TTC549 (cell line): ENCODE results near the gene CALY.
"Not testable (repeated sequence)": the region's sequence is repeated elsewhere in the genome, so short reads cannot be mapped to it uniquely, and the experiment has no call there.

Source experiments
- FAIRE-seq: peaks from 2 replicates; lab custom pipeline; 2012; peaks lifted over from hg19 to GRCh38; lab: Jason Lieb, UNC

Gene CALY

DNA sequence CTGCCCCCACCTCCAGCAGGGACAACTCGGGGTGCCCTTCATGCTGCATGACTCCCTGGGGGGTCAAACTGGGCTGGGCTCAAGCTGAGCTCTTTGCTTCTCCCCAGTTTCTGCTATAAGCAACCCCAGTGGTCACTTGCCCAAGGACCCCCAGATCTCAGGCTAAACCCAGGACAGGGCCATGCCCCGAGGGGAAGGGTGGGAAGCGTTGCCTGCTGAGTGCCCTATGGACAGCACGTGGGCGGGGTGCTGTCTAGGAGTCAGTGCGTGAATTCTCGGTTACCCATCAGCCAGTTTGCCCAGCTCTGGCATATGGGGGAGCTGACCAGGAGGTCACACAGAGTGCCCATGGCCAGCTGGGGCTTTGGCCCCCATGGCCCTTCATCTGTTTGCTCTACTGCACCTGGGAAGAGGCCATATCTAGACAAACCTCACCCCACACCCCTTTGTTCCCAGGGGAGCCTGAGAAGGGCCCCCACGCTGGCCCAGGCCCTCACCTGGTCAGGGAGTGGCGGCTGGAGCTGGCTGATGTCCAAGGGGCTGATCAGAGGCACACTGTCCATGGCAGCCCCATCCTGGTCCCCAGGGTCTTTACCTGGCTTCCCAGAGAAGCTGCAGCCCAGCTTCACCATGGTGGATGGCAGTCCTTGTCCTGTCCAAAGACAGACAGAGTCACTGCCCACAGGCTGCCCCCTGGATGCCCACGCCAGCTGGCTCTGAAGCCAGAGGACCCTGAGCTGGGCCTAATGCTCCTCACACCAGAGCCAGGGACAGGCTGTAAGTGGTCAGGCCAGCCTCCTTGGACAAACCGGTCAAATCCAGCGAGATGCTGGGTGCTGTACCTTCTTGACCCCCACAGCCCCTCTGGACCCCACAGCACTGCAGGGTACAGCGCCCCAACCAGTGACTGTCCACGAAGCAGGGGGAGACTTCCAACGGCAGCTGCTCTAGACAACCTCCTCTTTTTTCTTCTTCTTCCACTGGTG is 8.0 kb downstream of the CALY start:
- FAIRE-seq = no peak

DNA sequence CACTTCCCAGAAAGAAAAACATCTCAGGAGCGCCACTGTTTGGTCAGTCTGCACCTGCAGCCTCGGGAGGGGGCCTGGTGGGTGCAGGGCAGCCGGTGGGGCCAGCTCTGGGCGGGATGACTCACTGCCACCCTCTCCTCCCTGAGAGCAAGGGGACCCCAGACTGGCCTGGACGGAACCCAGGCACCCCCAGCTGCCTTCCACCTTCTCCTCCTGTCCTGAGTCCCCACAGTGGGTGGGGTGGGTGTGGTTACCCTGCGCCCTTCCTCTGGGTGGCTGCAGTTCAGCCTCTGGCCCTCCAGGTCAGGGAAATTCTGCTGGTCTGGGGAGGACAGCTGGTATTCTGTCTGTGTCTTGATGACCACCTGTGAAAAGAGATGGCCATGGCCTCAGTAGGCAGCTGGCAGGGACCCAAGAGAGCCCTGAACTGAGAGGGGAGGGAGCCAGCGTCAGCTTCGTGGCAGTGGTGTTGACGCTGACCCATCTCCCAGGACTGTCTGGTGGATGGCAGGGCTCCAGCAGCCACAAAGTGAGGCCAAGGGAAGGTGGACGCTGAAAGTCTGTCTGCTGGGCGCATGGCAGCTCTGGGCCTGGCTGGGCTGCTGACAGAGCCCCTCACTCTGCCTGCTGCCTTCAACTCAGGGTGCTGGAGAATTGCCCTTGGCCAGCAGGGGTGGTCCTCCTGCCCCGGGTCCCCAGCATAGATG is 8.9 kb downstream of the CALY start:
- FAIRE-seq = no peak

DNA sequence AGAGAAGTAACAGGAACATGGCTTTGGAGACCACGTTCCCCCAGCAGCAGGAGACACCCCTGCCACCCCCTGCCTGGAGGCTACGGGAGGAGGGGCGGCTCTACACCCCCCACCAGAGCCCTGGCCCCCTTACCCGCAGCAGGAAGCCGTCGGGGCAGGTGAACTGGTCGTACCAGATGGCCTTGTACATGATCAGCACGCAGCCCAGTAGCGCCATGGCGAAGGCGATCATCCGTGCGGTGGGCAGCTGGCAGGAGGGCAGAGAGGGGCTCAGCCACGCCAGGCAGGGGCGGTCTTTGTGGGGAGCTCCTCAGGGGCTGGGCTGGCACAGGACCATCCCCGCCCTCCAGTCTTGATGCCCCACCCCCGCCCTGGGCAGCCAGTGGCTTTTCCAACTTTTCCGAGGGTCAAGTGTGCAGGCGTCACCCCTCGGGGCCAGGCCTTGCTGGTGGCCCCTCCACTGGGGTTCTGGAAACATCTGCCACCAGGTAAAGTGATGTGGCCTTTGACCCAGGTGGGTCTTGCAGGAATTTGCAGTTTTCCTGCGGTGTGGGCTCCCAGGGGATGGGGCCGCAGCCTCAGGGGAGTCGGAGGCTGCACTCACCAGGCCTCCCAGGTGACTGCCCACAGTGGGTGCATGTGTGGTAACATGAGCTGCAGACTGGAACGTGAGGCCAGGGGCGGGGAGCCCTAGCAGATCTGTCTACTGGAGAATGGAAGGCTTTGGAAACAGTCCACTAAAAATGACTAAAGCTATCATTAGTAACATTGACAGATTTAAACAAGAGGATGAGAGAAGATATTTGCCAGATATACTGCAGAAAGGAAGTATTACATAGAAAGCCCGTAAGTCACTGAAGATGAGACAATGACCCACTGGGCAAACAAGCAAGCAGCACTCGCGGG is 9.7 kb downstream of the CALY start:
- FAIRE-seq = no peak

DNA sequence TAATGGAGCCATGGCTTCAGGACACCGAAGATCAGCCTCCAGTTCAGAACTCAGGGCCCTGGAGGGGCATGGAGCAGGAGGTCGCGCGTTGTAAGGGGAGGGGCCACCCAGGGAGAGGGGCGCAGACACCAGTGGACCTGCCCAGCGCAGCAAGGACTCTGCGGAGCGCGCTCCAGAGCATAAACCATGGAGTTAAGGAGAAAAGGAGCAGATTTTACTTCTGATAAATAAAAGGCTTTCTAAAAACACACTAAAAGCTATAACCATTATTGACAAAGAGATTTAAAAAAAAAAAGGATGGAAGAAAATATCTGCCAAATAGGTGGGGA is 10.5 kb downstream of the CALY start:
- no peak for FAIRE-seq

DNA sequence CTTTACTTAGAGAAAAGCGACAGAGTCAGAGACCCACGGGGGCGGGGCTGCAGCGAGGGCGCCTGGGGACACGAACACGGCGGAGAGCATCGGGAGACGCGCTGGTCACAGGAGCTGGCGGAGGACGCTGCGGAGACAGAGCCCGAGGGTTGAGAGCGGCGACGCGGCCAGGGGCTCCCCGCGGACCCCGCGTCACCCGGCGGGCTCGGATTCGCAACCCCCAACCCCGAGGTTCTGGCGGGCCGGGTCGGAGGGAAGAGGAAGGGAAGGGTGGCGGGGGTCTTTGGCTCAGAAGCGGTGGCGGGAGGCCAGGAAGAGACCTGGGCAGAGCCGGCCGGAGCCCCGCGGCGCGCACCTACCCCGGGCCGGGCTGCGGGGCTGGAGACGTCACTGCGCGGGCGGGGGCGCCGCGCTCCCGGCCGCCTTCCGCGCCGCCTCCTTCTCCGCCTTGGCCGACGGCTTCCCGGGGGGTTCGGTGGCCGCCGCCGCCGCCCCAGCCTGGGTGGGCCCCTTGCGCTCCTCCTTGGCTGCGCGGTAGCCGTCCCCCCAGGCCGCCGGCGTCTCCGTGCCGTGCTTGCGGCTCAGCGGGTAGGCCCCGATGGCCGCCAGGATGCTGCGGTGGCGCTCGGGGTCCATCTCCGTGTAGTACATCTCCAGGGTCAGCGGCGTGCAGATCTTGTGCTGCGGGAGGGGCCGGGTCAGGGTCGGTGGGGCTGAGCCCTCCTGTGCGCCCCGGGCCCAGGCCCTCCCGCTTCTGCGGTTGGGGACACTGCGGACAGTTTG is 11.1 kb downstream of the CALY start:
- FAIRE-seq = no peak

DNA sequence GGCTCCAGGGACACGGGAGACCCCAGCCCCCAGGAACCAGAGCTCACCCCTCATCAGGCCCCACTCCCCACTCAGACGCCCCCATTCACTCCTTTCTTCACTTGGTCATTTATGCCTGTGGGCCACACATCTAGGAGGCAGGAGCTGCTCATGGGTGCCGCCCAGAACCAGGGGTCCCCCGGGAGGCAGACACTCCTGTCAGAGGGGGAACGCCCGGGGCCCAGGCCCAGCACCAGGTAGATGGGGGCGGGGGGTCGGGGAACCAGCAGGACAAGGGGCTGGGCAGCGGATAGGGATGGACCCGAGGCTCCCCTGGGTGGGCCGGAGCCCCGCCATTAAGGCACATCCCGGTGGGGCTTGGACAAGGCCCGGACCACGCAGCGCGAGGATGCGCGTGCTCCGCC is 11.8 kb downstream of the CALY start:
- no peak for FAIRE-seq

DNA sequence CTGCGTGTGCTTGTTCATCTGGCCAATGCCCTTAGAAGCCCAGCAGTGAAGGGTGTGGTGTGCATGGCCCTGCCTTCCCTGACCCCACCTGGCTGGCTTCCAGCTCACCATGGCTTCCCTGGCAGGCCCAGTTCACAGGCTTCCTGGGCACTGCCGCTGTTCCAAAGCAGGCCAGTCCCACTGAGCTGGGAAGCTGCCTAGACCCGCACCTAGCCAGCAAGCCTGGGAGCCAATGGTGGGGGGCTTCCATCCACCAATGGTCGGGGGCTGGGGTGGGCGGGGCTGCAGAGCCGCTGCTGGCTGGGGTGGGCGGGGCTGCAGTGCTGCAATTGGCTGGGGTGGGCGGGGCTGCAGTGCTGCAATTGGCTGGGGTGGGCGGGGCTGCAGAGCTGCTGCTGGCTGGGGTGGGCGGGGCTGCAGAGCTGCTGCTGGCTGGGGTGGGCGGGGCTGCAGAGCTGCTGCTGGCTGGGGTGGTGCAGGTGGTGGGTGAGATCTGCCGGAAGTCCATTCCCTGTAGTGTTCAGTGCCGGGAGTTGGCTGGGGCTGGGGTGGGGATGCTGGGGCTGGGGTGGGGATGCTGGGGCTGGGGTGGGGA is 12.4 kb downstream of the CALY start:
- FAIRE-seq = no peak

DNA sequence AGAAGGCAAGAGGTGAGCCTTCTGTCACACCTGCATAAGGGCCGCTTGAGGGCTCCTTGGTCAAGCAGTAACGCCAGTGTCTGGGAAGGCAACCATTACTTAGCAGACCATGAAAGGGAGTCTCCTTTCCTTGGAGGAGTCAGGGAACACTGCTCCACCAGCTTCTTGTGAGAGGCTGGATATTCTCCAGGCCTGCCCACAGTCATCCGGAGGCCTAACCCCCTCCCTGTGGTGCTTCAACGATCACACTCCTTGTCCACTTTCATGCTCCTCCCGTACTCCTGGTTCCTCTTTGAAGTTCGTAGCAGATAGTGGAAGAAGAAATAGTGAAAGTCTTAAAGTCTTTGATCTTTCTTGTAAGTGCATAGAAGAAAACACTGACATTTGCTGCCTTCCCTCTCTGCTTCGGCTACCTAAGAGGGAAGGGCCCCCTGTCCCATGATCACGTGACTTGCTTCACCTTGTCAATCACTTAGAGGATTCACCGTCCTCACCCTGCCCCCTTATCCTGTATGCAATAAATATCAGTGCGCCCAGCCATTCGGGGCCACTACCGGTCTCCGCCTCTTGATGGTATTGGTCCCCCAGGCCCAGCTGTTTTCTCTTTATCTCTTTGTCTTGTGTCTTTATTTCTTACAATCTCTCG is 14.5 kb downstream of the CALY start:
- not testable (repeated sequence) for FAIRE-seq

DNA sequence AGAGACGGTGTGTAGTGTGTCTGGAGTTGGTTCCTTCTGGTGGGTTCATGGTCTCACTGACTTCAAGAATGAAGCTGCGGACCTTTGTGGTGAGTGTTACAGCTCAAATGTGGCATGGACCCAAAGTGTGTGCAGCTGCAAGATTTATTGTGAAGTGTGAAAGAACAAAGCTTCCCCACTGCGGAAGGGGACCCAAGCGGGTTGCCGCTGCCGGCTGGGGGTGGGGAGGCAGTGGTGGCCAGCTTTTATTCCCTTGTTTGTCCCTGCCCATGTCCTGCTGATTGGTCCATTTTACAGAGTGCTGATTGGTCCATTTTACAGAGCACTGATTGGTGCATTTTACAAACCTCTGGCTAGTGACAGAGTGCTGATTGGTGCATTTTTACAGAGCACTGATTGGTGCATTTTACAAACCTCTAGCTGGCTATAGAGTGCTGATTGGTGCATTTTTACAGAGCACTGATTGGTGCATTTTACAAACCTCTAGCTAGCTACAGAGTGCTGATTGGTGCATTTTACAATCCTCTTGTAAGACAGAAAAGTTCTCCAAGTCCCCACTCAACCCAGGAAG is 15.8 kb downstream of the CALY start:
- not testable (repeated sequence) for FAIRE-seq

DNA sequence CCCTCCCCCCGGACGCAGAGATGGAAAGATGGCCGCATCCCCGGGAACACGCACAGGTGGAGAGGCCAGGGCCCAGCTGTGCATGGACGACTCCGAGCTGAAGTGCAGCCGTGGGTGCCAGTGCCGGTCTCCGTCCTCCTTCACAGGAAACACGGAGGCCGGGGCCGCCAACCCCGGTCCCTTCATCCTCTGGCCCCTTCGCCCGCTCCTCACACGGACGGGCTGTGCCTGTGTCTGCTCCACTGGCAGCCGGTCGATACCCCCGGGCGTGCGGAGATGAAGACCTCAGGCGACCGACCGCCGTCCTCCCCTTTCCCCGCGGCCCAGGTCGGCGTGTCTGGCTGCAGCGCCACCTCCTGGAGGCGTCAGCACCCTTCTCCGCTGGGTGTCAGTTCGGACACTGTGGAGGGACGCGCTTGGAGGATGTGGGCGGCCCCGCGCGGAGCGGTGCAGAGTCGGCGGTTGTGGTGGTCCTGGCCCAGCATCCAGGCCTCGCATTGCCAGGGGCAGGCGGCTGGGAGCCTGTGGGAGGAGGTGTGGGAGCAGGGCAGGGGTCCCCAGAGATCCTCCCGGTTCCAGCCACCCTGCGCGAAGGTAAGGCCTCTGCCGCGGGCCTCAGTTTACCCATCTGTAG is 18.1 kb downstream of the CALY start:
- no peak for FAIRE-seq

DNA sequence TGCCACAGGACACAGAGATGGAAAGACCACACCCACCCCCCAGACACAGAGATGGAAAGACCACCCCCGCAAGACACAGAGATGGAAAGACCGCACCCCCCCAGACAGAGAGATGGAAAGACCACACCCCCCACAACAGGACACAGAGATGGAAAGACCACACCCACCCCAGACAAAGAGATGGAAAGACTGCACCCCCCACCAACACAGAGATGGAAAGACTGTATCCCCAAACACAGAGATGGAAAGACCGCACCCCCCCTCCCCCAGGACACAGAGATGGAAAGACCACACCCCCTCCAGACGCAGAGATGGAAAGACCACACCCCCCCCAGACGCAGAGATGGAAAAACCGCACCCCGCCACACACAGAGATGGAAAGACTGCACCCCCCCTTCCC is 20.0 kb downstream of the CALY start:
- FAIRE-seq = no peak

DNA sequence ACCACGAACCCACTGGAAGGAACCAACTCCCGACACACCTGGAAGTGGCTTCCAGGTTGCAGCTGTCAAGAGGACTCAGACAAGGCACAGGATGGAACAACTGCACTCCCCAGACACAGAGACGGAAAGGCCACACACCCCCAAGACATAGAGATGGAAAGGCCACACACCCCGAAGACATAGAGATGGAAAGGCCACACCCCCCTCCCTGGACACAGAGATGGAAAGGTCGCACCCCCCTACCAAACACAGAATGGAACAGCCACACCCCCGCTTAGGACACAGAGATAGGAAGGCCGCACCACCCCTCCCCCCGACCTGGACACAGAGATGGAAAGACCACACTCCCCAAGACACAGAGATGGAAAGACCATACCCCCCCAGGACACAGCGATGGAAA is 20.4 kb downstream of the CALY start:
- no peak for FAIRE-seq

DNA sequence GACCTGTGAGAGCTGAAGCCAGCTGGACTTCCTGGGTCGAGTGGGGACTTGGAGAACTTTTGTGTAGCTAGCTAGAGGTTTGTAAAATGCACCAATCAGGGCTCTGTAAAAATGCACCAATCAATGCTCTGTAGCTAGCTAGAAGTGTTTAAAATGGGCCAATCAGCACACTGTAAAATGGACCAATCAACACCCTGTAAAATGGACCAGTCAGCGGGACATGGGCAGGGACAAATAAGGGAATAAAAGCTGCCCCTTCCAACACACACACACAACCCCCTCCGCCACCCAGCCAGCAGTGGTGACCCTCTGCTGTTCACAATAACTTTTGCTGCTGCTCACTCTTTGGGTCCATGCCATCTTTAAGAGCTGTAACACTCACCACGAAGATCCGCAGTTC is 20.8 kb downstream of the CALY start:
- no peak for FAIRE-seq

DNA sequence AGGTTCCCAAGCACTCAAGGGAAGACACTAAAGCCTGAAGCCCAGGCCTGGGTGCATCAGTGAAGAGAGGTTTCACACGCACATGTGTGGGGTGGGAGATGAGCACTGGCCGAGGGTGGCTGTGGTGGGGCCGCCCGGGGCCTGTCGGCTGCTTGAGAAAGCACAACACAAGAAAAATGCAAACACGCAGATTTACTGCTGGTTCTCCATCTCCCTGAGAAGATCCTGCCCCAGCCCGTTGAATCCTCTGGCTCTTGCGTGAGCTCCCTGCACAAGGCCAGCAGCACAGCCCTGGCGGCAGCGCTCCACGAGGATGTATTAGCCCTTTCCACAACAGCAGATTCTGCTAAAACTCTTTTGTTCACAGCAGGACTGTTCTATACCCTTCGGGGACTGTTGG is 21.8 kb downstream of the CALY start:
- FAIRE-seq = no peak

DNA sequence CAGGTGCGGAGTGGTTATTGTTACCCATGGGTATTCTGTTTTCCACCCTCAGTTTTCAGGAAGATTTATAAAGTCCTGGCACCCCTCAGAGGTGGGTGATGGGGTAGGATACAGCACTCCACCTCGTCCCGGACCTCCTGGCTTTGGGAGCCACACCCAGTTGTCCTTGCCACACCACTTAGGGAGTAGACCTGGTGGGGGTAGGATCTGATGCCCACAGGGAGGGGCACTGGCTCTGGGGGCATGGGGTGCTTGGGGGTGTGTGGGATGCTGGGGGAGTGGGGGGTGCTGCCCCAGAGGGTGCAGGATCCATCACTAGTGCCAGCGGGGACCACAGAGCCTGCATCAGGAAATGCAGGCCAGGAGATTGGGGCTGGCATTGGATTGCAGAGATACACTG is 23.5 kb downstream of the CALY start:
- no peak for FAIRE-seq

DNA sequence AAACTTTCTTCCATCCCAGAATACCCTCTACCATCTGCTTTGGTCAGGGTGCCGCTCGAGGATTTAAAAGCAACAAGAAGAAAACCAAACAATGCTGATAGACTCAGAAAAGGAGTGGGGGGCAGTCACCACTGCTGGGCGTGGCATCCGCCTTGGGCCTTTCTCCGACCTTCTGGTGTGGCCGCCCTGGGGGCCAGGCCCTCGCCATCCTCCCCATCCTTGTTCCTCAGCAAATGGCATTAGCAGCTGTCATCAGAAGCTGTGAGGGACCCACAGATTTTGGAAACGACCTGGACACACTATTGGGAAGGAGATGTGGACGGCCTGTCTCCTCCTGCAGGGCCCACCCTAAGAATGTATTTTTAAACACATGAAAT is 23.9 kb downstream of the CALY start:
- FAIRE-seq = no peak

DNA sequence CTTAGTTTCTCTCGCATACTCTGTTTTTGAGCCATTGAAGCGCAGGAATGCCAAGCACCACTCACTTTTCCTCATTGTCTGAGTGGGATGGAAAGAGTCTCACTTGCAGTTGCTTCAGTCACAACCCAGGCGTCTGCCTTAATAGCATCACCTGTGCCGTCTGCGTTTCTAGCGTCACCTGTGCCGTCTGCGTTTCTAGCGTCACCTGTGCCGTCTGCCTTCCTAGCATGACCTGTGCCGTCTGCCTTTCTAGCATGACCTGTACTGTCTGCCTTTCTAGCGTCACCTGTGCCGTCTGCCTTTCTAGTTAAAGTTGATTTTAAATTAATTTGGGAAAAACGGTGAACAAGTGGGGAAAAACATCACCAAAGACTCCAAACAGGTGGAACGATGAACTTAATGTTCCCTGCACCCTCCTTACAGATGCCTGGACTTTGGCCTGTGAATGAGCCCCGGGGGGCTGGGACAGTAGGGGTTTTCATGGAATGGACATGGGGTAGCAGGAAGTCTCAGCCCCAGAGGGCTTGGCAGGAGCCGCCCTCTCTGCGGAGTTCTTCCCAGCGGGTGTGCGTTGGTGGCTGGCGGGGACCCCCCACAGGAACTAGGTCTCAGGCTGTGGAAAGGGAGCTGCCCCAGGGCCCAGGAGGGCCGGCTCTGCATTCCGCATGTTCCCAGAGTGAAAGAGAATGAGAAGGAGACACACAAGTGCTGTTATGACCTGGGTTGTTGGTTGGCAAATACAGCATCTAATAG is 24.5 kb downstream of the CALY start:
- FAIRE-seq = no peak

DNA sequence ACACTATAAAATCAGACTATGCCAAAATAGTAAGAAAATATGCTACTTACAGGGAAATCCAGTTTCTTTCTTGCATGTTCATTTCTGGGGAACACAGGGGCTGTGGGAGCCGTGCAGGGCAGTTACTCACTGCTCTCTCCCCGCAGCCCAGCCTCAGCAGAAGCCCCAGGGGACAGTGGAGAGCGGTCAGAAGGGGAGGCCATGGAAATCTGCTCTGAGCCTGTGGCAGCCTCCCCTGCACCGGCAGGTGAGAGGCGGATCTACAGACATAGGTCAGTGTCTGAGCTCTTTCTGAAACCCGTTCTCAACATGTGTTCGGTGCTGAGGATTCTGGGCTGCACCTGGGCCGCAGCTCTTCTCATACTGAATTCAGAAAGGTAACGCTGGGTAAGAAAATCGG is 25.1 kb downstream of the CALY start:
- FAIRE-seq = no peak

DNA sequence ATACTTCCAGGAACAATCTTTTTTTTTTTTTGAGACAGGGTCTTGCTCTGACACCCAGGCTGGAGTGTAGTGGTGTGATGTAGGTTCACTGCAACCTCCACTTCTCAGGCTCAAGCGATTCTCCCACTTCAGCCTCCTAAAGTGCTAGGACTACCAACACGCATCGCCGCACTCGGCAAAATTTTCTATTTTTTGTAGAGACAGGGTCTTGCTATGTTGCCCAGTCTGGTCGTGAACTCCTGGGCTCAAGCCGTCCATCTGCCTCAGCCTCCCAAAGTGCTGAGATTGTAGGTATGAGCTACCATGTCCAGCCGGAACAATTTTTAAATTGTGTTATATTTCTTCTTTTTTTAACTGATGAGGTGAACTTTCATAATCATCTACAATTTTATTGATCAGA is 25.9 kb downstream of the CALY start:
- no peak for FAIRE-seq

DNA sequence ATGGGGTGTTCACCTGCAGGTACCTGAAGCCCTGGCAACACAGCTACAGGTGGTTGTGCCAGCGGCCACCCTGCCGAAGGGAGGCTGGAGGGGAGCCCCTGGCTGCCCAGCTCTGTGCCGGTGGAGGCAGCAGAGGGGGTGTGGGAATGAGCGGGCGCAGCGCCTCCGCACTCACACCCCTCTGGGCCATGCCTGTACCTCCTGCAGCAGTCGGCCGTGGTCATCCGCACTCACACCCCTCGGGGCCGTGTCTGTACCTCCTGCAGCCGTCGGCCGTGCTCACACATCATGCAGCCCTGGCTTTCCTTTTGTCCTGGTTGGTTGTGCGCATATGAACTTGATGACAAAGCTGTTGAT is 26.3 kb downstream of the CALY start:
- FAIRE-seq = no peak
